Tibial nerve (tissue), 4 donors: ENCODE results near the gene PSMD13. TPM values are rescaled to one million over a fixed set of nuclear protein-coding genes. Genes with fewer than 3 reads are reported as not detected.
"Not testable (repeated sequence)": the region's sequence is repeated elsewhere in the genome, so short reads cannot be mapped to it uniquely, and the experiment has no call there.

Experiments used
- DNase-seq, 2 donors: peaks; one replicate each; pipeline ENCODE4 v3.0.0-alpha.2; 2019; ENCODE audit warnings: low spot score in 2 of 2
- H3K27ac ChIP-seq, 4 donors: fragments of 200-600 bp; sonication (generic) in 3 of 4; one replicate each; pipeline ENCODE4 v1.5.1; 2017 to 2019; ENCODE audit warnings: mild to moderate bottlenecking in 1 of 4
- H3K27me3 ChIP-seq, 2 donors: fragments of 200-600 bp; sonication (generic) in 1 of 2; one replicate each; pipeline versions ENCODE4 v1.5.1 to v1.6.0; 2017 to 2019
- H3K36me3 ChIP-seq, 3 donors: fragments of 200-600 bp; sonication (generic); one replicate each; pipeline ENCODE4 v1.5.1; 2018 to 2019
- H3K4me1 ChIP-seq, 4 donors: fragments of 200-600 bp; sonication (generic) in 3 of 4; one replicate each; pipeline ENCODE4 v1.5.1; 2017 to 2019
- H3K4me3 ChIP-seq, 4 donors: fragments of 200-600 bp; sonication (generic) in 3 of 4; one replicate each; pipeline ENCODE4 v1.5.1; 2017 to 2019; ENCODE audit warnings: mild to moderate bottlenecking in 1 of 4, moderate library complexity in 1 of 4
- H3K9me3 ChIP-seq, 4 donors: fragments of 200-600 bp; sonication (generic) in 3 of 4; one replicate each; pipeline ENCODE4 v1.5.1; 2017 to 2019
- EP300 ChIP-seq, 2 donors: sonication (generic); formaldehyde crosslinking; IDR thresholded peaks; one replicate each; pipeline ENCODE4 v1.6.1; 2017; ENCODE audit warnings: antibody characterized with exemption in 2 of 2, mild to moderate bottlenecking in 1 of 2
- POLR2A ChIP-seq, 2 donors: fragments of 450-650 bp; IDR thresholded peaks; one replicate each; pipeline ENCODE4 v1.6.1; 2017; ENCODE audit warnings: antibody characterized with exemption in 2 of 2, mild to moderate bottlenecking in 2 of 2, moderate library complexity in 2 of 2
- WGBS, 2 donors: methylation state at CpG; one replicate each; pipeline ENCODE4 v1.1.5; 2018; 5-methylcytosine and 5-hydroxymethylcytosine counted together
- total RNA-seq, 4 donors: library from RNA; depleted of rRNA; stranded (reverse); fragments of >200 nt; gene quantifications; one replicate each; pipeline ENCODE4 v1.1.0, GENCODE V29; 2016
- TF ChIP-seq, protein P1 (sequence below), 5 experiments: fragments of 200-600 bp in 3 of 5; fragments of 450-650 bp in 2 of 5; sonication (generic) in 3 of 5; IDR thresholded peaks; one replicate each; pipeline ENCODE4 v1.5.1; 2016 to 2019; ENCODE audit warnings: antibody characterized with exemption in 5 of 5, mild to moderate bottlenecking in 3 of 5, moderate library complexity in 2 of 5

PSMD13 gene
- total RNA-seq, 4 donors from 2014 or later: 72.0 to 136 (median 120) TPM

DNA sequence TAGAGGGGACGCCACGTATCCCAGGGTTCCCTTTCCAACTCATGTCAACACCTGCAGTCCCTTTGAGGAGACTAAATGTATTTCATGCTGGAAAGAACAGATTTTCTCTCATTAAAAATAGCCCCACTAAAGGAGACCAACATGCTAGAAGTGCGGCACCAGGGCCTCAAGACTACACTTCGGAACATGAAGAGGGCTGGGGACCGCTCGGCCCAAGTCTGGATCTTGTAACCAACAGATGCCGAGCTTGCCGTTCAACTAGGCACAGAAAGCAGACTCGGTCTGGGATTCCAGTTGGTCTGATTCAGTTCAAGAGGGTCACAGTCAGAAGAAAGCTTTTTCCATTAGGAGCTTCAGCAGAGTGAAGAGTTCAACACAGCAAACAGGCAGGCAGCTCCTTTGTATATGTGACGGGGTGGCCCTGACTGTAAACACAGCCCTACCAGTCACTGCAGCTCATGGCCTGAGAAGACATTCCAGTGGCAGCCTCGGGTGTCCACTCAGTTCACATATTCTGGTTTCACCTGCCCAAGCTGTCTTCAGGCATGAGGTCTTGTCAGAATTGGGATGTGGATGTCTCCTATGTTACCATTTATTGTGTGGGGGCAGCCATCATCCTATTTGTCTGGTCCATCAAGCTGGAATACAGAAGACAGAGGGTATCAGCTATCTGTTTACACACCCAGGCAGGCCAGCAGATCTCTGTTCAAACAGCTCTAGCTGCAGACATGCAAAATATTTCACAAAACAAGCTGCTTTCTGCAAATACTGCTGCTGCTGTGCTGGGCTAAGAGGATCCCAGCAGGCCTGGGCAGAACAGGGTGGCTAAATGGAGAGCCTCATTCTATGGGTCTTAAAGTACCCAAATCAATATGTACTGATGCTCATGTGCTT is 20.4 kb upstream of the PSMD13 start:
- Histone ChIP-seq H3K4me1 (peaks cover 0 to 2% (median 0%) of the 10 kb centered on the region in 4 donors), H3K9me3 (no peaks in the 10 kb centered on the region), H3K36me3 (peaks cover 6 to 80% (median 20%) of the 10 kb centered on the region in 3 donors), H3K27me3 (no peaks in the 10 kb centered on the region), H3K4me3 (no peak overlapping the region), H3K27ac (no peak overlapping the region)
- WGBS, 2 donors: 86 to 89% methylated on average over 8 to 11 of the region's 11 CpGs
- DNase-seq: no peak
- no peak for TF ChIP-seq POLR2A (IDR thresholded peaks at IDR 0.05)
- no peak for TF ChIP-seq EP300 (IDR thresholded peaks at IDR 0.05)
- TF ChIP-seq, protein P1, sequence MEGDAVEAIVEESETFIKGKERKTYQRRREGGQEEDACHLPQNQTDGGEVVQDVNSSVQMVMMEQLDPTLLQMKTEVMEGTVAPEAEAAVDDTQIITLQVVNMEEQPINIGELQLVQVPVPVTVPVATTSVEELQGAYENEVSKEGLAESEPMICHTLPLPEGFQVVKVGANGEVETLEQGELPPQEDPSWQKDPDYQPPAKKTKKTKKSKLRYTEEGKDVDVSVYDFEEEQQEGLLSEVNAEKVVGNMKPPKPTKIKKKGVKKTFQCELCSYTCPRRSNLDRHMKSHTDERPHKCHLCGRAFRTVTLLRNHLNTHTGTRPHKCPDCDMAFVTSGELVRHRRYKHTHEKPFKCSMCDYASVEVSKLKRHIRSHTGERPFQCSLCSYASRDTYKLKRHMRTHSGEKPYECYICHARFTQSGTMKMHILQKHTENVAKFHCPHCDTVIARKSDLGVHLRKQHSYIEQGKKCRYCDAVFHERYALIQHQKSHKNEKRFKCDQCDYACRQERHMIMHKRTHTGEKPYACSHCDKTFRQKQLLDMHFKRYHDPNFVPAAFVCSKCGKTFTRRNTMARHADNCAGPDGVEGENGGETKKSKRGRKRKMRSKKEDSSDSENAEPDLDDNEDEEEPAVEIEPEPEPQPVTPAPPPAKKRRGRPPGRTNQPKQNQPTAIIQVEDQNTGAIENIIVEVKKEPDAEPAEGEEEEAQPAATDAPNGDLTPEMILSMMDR (IDR thresholded peaks at IDR 0.05): no peak

DNA sequence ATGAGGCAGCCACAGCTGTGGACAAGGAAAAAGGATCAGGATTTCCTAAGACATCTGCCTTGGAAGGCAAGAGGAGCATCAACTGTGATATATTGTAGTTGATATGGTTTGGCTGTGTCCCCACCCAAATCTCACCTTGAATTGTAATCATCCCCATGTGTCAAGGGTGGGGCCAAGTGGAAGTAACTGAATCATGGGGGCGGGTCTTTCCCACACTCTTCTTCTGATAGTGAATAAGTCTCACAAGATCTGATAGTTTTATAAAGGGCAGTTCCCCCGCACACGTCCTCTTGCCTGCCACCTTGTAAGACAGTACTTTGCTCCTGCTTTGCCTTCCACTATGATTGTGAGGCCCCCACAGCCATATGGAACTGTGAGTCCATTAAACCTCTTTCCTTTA is 19.1 kb upstream of the PSMD13 start:
- Histone ChIP-seq H3K27ac (no peak overlapping the region), H3K4me1 (no peaks in the 10 kb centered on the region), H3K27me3 (no peaks in the 10 kb centered on the region), H3K4me3 (no peak overlapping the region), H3K36me3 (peaks cover 0 to 80% (median 8%) of the 10 kb centered on the region in 3 donors), H3K9me3 (no peaks in the 10 kb centered on the region)
- TF ChIP-seq EP300 (IDR thresholded peaks at IDR 0.05) (no peak), POLR2A (IDR thresholded peaks at IDR 0.05) (no peak)
- TF ChIP-seq, protein P1 (IDR thresholded peaks at IDR 0.05): no peak
- 88 to 95% methylated on average over 3 of the region's 3 CpGs for WGBS, 2 donors
- no peak for DNase-seq

GRCh38 chr11:218815-219593 is 17.8 kb upstream of the PSMD13 start:
- peaks cover 0 to 77% (median 3%) of the 10 kb centered on the region in 3 donors for H3K36me3 ChIP-seq
- H3K27ac ChIP-seq: no peak overlapping the region
- H3K27me3 ChIP-seq: no peaks in the 10 kb centered on the region
- H3K9me3 ChIP-seq: no peaks in the 10 kb centered on the region
- DNase-seq: no peak
- H3K4me1 ChIP-seq: no peaks in the 10 kb centered on the region
- WGBS, 2 donors: 89 to 93% methylated on average over 24 to 28 of the region's 29 CpGs
- TF ChIP-seq EP300 (IDR thresholded peaks at IDR 0.05) (no peak), POLR2A (IDR thresholded peaks at IDR 0.05) (no peak)
- TF ChIP-seq, protein P1 (IDR thresholded peaks at IDR 0.05): no peak
- H3K4me3 ChIP-seq: no peak overlapping the region

DNA sequence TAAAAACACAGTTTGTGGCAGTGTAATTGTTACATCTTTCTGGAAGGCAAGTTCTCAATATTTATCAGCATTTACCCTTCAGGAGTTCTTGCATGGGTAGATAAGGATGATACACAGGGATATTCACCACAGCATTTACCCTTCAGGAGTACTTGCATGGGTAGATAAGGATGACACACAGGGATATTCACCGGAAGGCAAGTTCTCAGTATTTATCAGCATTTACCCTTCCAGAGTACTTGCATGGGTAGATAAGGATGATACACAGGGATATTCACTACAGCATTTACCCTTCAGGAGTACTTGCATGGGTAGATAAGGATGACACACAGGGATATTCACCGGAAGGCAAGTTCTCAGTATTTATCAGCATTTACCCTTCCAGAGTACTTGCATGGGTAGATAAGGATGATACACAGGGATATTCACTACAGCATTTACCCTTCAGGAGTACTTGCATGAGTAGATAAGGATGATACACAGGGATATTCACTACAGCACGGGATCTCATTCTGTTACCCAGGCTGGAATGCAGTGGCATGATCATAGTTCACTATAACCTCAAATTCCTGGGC is 16.0 kb upstream of the PSMD13 start:
- not testable (repeated sequence) for H3K9me3 ChIP-seq, DNase-seq, H3K4me3 ChIP-seq, H3K4me1 ChIP-seq, H3K27me3 ChIP-seq, H3K27ac ChIP-seq
- peaks cover 0 to 67% (median 3%) of the 10 kb centered on the region in 3 donors for H3K36me3 ChIP-seq
- WGBS, 2 donors: 88 to 94% methylated on average over 3 of the region's 3 CpGs

DNA sequence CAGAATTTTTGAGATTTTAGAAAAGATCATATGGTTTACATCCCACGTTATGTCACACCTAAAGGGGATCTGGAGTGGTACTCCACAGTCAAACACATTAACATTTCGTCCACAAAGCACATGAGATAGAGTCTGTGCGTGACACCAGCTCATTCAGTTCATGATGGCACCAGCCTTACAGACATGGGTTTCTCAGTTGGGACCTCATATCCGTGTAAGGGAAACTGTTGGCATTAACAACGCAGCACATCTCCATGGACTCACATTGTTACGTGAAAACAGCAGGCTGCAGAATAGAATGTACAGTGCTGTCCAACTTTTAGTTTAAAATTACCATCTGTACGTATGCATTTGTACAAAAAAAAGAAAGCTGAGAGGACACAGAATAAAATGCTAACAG is 15.2 kb upstream of the PSMD13 start:
- 84 to 86% methylated on average over 7 of the region's 7 CpGs for WGBS, 2 donors
- TF ChIP-seq POLR2A (IDR thresholded peaks at IDR 0.05): no peak
- no peak for TF ChIP-seq EP300 (IDR thresholded peaks at IDR 0.05)
- TF ChIP-seq, protein P1 (IDR thresholded peaks at IDR 0.05): no peak
- H3K27ac ChIP-seq: no peak overlapping the region

More for the DNA sequence above, 15.2 kb upstream of the PSMD13 start:
- H3K9me3 ChIP-seq: no peaks in the 10 kb centered on the region
- H3K4me1 ChIP-seq: no peaks in the 10 kb centered on the region
- no peak for DNase-seq
- no peaks in the 10 kb centered on the region for H3K27me3 ChIP-seq
- no peak overlapping the region for H3K4me3 ChIP-seq
- peaks cover 0 to 58% (median 3%) of the 10 kb centered on the region in 3 donors for H3K36me3 ChIP-seq
